ENCODE measurements around the gene FOXG1.
A peak's percentile ranks its signal among the peaks of the same experiment; 100 is the strongest.

Gene FOXG1

DNA sequence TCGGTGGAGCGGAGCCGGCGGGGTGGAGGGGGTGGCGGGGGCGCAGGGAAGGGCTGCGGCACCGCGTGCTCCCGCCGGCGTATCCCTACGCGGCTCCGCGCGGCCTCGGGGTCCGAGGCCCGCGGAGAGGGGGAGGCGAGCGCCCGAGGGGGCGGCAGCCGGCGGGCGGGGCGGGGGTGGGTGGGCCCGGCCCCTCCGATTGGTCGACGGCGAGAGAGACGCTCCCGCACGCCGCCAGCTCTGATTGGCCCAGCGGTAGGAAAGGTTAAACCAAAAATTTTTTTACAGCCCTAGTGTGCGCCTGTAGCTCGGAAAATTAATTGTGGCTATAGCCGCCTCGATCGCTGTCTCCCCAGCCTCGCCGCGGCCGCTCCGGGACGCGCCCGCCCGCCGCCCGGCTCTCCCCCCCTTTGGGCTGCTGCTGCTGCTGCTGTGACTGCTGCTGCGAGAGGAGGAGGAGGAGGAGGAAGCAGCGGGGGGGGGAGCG lies at the start of gene FOXG1:
FOXG1 (plus strand) TSS at position 319 of the 487 bp plus-strand sequence. CDS start 493 bp downstream, outside the sequence.
- DNase-seq, result no peak

DNA sequence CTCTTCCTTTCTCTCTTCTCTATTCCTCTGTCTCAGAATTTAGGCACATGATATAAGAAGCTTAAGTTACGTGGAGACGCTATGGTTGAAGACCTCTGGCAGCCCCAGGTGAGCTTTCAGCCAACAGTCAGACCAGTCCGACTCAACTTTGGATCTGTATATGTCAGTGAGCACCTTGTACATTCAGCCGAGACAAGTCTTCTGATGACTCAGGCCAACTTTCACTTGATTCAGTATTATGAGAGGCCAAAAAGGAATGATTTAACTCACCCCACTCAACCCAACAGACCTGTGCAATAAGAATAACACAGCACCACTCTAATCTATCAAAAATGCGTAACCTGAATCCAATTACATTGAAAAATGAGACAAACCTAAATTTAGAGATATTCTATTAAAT lies 47.5 kb upstream of the FOXG1 start:
- DNase-seq, result no peak

DNA sequence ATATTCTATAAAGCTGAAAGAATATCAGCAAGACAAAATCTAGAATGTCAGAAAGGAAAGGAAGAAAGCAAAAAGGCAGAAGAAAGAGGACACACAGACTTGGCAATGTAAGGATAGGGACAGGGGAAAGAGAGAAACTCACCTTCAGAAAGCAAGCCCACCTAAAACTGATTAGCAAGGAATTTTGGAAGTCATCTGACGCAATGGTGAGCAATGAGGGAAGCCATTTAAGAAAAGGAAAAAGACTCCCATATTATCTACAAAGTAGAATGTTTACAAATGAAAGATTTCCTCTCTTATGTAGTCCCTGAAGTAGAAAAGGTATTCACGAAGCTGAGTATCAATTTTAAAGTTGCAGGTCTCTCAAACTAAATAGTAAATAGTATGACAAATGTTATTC lies 35.2 kb upstream of the FOXG1 start:
- no peak for DNase-seq

DNA sequence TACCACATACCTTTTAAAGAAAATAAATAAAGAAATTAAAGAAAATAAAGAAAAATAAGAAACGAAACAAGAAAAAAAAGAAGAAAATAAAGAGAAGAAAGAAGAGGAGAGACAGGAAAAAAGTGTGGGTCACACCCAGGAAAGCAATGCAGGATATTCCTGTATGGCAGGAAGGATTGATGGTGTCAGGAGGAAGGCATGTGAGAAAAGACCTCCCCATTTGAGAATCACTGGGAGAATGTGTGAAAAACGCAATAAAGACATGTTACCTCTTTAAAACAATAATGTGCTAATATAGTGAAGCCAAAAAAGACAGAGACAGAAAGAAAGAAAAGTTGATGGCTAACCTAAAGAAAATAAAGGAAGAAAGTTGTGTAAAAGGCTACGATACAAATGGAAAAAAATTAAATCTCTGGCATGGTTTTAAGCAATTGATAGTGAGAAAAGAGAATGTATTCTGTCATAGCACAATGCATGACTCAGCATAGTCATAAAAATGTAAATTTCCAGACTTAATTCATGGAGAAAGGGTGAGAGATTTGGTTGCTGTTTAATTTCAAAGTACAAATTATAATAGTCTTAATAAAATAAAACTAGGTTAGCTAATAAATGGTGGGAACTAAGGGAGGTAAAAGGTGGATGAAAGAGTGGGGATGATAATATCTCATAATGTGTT lies 24.3 kb upstream of the FOXG1 start:
- DNase-seq, result no peak

GRCh38 chr14:28744126-28744525 lies 22.5 kb upstream of the FOXG1 start:
- no peak for DNase-seq

DNA sequence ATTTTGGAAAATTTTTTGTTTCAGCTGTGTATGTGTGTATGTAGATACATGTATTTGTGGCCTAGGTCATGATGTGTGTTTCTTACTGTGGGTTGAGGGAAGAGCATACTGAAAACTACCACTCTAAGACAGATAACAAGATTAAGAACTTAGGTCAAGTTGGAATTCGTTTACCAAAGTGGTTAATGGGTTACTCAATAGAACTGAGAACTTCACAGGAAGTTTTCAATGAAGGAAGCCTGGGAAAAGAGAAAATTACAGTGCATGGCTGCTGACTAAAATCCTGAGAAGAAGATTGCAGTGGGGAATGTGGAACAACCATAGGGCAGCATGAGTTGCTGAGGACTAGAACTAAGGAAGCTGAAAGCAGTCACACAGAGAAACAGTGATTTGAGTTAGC lies 21.4 kb upstream of the FOXG1 start:
- DNase-seq, result no peak

- DNase-seq, result no peak
Measured at GRCh38 chr14:28746247-28746646, 20.3 kb upstream of the FOXG1 start.

DNA sequence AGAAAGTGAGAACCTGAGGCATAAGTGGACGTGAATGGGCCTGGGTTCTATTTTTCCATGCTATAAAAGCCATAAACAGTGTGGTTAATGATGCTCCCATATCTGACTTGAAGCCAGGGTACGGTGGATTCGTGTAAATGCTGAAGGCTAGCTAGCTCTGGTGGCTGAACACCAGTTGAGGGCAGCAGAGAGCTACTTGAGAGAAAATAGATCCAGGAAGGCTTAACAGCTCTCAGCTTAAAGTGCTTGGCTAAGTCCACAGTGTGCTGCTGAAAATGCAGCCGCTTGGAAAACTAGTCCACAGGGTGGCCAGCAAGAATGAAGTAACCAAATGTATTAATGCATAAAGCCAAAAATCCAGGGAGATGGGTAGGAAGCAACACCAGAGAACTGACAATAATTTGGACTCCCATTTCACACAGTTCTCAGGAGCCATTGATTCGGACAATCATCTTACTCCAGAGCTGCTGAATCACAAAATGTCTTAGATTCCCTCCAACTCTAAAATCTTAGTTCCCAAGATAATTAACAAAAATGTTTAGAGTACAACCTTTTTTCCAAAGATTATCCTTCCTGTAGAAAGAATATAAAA lies 15.0 kb upstream of the FOXG1 start:
- DNase-seq, result peak; percentile 49

GRCh38 chr14:28754209-28754985 lies 12.2 kb upstream of the FOXG1 start:
- DNase-seq, result peak; percentile 49

DNA sequence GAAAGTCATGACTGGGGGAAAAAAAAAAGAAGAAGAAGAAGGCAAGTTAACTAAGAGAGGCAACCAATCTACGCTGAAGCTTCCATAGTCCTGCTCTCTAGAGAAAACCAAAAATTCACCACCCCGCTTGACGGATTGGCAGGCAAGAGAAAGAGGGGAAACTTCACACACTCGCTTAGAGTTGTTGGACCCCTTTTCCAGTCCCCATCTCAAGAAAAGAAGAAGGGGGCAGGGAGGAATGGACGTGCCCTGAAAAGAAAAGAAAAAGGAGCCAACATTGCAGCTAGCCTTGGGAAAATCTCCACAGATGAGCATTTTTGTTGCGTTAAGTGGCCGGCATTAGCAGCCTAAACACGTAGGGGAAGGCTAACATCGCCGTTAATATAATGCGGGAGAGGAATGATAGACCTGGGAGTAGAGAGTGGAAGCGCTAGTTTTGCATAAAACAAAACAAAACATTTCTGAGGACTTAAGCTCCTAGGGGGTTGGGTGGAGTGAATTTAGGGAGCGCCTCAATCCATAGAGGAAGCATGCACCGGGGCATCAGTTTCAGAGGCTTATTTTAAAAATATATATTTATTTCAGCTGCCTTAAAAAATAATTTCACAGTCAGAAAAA lies 11.3 kb upstream of the FOXG1 start:
- no peak for DNase-seq

DNA sequence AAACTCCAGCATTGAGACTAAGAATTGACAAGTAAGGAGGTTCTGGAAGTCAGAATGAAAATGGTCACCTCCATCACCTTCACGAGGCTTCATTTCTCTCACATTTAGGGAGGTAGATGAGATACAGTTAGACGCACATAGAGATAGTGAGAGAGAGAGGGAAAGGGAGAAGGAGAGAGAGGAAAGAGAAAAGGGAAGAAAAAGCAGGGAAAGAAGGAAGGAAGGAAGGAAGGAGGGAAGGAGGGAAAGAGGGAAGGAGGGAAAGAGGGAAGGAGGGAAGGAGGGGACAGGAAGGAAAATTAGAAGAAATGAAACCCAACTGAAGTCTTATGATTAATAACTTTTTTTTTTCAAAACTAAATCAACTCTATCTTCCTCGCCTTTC lies 10.7 kb upstream of the FOXG1 start:
- no peak for DNase-seq

DNA sequence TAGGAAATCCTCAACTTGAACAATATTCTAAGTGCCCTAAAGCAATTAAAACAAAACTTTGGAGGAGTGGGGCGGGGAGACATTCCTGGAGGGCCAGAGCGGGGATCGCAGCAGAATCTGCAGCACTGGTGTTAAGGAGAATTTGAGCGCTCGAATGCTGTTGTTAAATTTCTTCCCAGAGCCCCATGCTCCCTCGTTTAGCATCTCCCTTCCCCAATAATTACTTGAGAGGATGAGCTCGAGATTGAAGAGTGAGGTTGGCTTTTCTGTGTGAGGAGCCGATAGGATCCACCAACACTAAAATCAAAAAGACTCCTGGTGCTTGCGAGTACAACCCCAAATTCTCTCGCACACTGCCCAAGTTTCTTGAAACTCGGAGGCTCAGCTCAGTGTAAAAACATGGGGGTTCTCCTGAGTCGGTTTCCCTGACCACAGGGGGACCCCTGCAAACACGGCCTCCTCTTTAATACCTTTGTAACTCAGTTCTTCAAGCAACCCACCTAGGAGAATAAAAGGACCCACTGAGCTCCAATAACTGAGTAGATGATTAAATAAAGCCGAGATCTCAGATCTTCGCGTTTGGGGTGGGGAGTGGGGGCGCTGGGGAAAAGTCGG lies 10.2 kb upstream of the FOXG1 start:
- DNase-seq, result no peak

GRCh38 chr14:28756884-28757570 lies 9.6 kb upstream of the FOXG1 start:
- DNase-seq, result peak; percentile 48

DNA sequence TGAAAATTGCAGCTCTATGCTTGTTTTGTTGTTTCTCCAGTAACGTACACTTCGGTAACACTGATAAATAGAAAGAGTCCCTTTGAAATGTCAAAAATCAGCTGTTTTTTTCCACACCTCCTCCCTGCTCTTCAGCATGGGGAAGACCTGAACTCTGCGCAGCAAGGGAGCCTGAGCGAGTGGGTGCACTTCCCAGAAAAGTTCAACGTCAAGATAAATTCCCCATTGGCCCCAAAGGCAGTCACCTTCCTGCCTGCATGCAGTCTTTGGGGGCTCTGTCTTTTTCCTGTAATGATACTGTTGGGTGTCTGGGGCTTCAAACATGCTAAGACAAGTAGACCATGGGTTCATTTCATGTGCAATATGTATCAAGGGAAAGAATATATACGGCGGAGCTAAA lies 8.8 kb upstream of the FOXG1 start:
- no peak for DNase-seq

DNA sequence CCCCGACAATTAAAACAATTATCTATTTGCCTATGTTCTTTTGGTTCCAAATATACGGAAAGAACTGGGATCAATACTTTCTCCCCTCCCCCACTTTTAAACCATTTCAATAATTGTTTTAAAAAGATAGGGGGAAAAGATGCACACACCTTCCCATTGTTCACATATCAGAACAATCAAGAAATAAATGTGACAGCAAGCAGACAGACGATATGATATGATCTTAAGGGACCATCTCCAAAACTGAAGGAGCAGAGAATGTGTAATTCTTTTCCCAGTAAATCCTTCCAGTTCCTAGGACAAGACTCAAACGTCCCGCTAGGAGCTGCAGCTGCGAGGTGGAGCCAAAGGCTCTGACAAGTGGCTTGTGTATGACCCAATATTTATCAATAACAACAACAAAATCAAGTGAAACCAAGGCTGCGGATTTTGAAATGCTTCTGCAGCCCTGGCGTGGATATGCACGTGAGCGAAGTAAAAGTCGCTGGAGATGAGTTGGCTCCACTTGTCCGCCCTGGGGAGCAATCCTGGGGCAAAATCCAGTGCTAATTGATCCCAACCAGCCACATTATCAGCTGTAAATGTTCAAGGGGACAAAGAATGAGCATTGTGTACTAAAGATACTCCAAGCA lies 8.2 kb upstream of the FOXG1 start:
- no peak for DNase-seq

DNA sequence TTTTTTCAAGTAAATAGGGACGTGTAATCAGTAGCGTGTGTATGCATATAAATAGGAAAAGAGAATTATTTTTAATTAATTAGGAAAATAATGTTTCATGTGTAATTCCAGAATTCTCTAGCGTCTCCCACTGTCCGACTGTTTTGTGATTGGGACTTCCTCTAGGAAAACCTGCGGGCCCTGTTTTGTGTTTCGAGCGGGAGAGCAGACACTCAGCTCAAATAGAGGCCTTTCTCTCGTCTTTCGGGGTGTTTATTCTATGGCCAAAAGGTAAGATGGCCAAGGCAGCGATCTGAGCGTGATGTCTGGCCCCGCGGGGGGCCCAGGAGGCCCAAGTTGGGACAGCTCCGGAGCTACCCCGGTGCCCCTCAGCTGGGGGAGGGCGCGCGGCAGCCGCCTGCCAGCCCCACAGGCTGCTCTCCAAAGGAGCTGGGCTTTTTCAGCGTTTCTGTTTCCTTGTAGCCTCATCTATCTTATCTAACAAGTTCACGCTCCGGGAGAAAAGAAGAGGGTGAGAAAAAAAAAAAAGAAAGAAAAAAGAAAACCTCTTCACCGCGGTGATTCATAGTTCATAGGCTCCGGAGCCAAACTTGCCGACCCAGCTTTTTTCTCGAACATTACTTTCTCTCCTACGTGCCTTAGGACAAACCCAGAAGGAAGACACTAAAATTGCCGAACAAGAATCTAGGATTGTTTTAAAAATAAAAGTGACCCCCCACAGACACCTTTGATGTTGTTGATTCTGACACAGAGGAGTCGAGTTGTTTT lies 7.5 kb upstream of the FOXG1 start:
- DNase-seq, result no peak

- no peak for DNase-seq
Measured at GRCh38 chr14:28759653-28760313, 6.8 kb upstream of the FOXG1 start.

DNA sequence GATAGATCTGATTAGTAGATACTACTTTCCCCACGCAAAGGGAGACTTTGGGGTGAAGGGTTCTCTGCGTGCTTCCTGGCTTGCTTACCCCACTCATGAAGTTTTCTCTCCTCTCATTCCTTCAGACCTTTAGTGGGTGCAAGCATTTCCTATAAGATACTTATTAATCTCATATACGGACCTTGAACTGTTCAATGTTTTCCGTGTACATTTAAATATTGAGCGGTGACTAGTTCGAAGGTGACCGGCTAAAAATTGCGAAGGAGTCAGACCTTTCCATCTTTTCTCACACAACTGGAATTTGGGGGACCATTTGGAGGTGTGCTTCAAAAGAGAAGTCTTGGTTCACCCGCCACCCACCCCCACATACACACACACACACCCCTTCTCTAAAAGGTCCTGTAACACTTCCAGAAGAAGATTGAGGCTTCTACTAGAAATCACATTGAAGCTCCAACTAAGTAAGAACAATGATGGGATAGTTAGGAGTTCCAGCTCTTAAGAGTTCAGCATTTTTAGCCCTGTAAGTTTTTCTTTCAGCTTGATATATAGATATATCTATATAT lies 6.1 kb upstream of the FOXG1 start:
- no peak for DNase-seq

GRCh38 chr14:28761438-28762291 lies 4.9 kb upstream of the FOXG1 start:
- no peak for DNase-seq
